Activated CD8-positive, alpha-beta memory T cell treated with anti-CD3 and anti-CD28 coated beads, Interleukin-2, amount 10 ng/mL, durations not matched to agents 7 days and 5 days (primary cell): ENCODE measurements around the gene FOXI2. TPM values are rescaled to one million over a fixed set of nuclear protein-coding genes. Genes with fewer than 3 reads are reported as not detected.

Experiments used
- ATAC-seq: fragments of 150-1000 bp; cut with Tn5 transposase; one replicate; pipeline ENCODE4 v1.10.0; 2021; ENCODE audit warnings: moderate library complexity
- CTCF ChIA-PET: fragments of 350-600 bp; sonication (Branson Sonifier 250); formaldehyde crosslinking; loops from one replicate; lab custom pipeline; 2021; ENCODE audit warnings: antibody characterized with exemption; lab: Charles Lee
- DNase-seq: peaks from one replicate; pipeline ENCODE4 v3.0.0-alpha.2; 2020
- H3K27ac Mint-ChIP-seq: one replicate; pipeline ENCODE4 v1.8.0; 2021; ENCODE audit warnings: mild to moderate bottlenecking, mixed read lengths
- H3K27me3 Mint-ChIP-seq: one replicate; pipeline ENCODE4 v1.8.0; 2021; ENCODE audit warnings: mixed read lengths
- H3K36me3 Mint-ChIP-seq: one replicate; pipeline ENCODE4 v1.8.0; 2021; ENCODE audit warnings: mild to moderate bottlenecking, mixed read lengths
- H3K4me1 Mint-ChIP-seq: one replicate; pipeline ENCODE4 v1.8.0; 2021; ENCODE audit warnings: mixed read lengths
- H3K4me3 Mint-ChIP-seq: one replicate; pipeline ENCODE4 v1.8.0; 2021; ENCODE audit warnings: mild to moderate bottlenecking, moderate library complexity, mixed read lengths
- H3K9me3 Mint-ChIP-seq: one replicate; pipeline ENCODE4 v1.8.0; 2022; ENCODE audit warnings: low read depth, mixed read lengths
- total RNA-seq, 2 experiments: library from RNA; stranded (reverse); gene quantifications; one replicate each; pipeline ENCODE4 v1.2.3, GENCODE V29; 2021

The FOXI2 gene
- total RNA-seq, 2 experiments from 2014 or later = not detected

DNA sequence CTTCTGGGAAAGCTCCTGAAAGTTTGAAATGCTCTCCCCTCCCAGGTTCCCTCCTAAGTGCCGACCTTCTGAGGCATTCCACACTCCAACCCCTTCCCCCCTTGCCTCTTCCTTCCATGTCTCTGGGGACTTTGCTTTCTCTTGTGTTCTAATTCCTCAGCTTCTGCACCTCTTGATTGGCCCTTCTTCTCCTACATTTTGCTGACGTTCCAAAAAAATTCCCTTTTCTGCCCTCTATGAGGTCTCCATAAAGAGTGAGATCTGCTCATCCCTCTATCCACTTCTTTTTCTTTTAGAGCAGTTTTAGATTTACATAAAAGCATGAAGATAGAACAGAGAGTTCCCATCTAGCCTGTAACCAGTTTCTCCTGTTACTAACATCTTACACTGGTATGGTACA lies 22.3 kb downstream of the FOXI2 start:
- H3K9me3 Mint-ChIP-seq = no peaks in the 10 kb centered on the region
- H3K27me3 Mint-ChIP-seq = no peaks in the 10 kb centered on the region
- CTCF ChIA-PET = no interaction called here
- DNase-seq (no peak), ATAC-seq (no peak)
- no peaks in the 10 kb centered on the region for H3K4me1 Mint-ChIP-seq
- H3K36me3 Mint-ChIP-seq = no peaks in the 10 kb centered on the region
- no peak overlapping the region for H3K4me3 Mint-ChIP-seq
- H3K27ac Mint-ChIP-seq = no peak overlapping the region

- H3K4me3 Mint-ChIP-seq = no peak overlapping the region
- H3K36me3 Mint-ChIP-seq = no peaks in the 10 kb centered on the region
- no peak overlapping the region for H3K27ac Mint-ChIP-seq
- DNase-seq (no peak), ATAC-seq (no peak)
- CTCF ChIA-PET = interaction anchor here (1.3 kb wide), 1 partner anchor 12 kb away, joined by 3 read pairs; no protein-coding TSS in a partner anchor
- no peaks in the 10 kb centered on the region for H3K9me3 Mint-ChIP-seq
- no peaks in the 10 kb centered on the region for H3K4me1 Mint-ChIP-seq
- H3K27me3 Mint-ChIP-seq = no peaks in the 10 kb centered on the region
Measured at GRCh38 chr10:127762925-127763324, 25.9 kb downstream of the FOXI2 start.

DNA sequence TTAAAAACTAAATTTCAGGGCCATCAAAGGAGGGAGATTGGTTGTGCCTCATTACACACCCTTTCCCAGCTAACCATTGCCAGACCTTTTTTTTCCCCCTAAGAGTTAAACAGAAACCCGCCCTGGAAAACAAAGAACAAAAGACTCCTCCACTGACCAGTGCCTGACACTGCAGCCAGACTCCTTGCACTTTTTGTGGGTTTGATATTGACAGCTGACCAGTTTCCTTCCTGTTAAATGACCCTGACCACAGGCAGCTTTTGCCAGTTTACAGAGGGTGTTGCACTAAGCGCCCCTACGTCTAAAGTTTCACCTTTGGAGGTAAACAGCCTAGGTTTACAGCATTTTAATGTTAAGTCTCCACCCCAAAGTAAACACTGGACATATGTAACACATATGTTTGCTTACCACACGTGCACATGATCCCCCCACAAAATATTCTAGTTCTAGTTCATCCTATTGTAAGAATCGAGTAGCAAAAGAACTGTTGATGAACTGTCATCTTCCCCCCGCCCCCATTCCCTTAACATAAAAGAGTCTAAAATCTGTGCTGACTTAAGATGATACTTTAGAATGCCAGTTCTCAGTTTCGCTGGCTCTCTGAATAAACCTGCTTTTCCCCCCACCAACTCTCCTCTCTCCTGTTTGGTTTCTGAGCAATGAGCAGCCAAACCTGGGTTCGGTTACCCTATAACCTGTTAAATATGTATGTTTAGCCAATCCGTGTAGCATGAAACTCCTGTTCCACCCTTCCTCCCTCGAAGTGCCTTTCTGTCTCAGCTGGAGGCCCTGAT lies 38.0 kb downstream of the FOXI2 start:
- H3K4me3 Mint-ChIP-seq = no peak overlapping the region
- CTCF ChIA-PET = no interaction called here
- H3K36me3 Mint-ChIP-seq = no peaks in the 10 kb centered on the region
- no peak overlapping the region for H3K27ac Mint-ChIP-seq
- no peaks in the 10 kb centered on the region for H3K9me3 Mint-ChIP-seq
- ATAC-seq (no peak), DNase-seq (no peak)
- H3K4me1 Mint-ChIP-seq = no peaks in the 10 kb centered on the region
- H3K27me3 Mint-ChIP-seq = no peaks in the 10 kb centered on the region

GRCh38 chr10:127776816-127777215 lies 39.8 kb downstream of the FOXI2 start:
- no peaks in the 10 kb centered on the region for H3K36me3 Mint-ChIP-seq
- no peaks in the 10 kb centered on the region for H3K9me3 Mint-ChIP-seq
- no peaks in the 10 kb centered on the region for H3K4me1 Mint-ChIP-seq
- H3K27ac Mint-ChIP-seq = no peak overlapping the region
- CTCF ChIA-PET = no interaction called here
- no peak overlapping the region for H3K4me3 Mint-ChIP-seq
- no peak for DNase-seq
- ATAC-seq = no peak
- H3K27me3 Mint-ChIP-seq = no peaks in the 10 kb centered on the region

GRCh38 chr10:127781412-127781811 lies 44.4 kb downstream of the FOXI2 start:
- no peak for DNase-seq
- no peak overlapping the region for H3K4me3 Mint-ChIP-seq
- ATAC-seq = no peak
- no peaks in the 10 kb centered on the region for H3K36me3 Mint-ChIP-seq
- CTCF ChIA-PET = no interaction called here
- no peaks in the 10 kb centered on the region for H3K4me1 Mint-ChIP-seq
- no peak overlapping the region for H3K27ac Mint-ChIP-seq
- H3K27me3 Mint-ChIP-seq = no peaks in the 10 kb centered on the region
- H3K9me3 Mint-ChIP-seq = no peaks in the 10 kb centered on the region

GRCh38 chr10:127787873-127788272 lies 50.9 kb downstream of the FOXI2 start:
- Mint-ChIP-seq H3K9me3 (no peaks in the 10 kb centered on the region), H3K27me3 (peaks cover 14% of the 10 kb centered on the region), H3K4me3 (no peak overlapping the region), H3K27ac (no peak overlapping the region), H3K4me1 (no peaks in the 10 kb centered on the region), H3K36me3 (no peaks in the 10 kb centered on the region)
- CTCF ChIA-PET = no interaction called here
- no peak for ATAC-seq
- DNase-seq = no peak

GRCh38 chr10:127790066-127790624 lies 53.2 kb downstream of the FOXI2 start:
- CTCF ChIA-PET = no interaction called here
- ATAC-seq (no peak), DNase-seq (no peak)
- Mint-ChIP-seq H3K27me3 (peaks cover 14% of the 10 kb centered on the region), H3K4me3 (no peak overlapping the region), H3K36me3 (no peaks in the 10 kb centered on the region), H3K9me3 (no peaks in the 10 kb centered on the region), H3K27ac (no peak overlapping the region), H3K4me1 (no peaks in the 10 kb centered on the region)

Other genes starting within 250 kb of the FOXI2 start
- gene NPS, start 187.9 kb upstream of the FOXI2 start, total RNA-seq = not detected
- gene CLRN3, start 155.8 kb downstream of the FOXI2 start, total RNA-seq = not detected
- 10 to 100 TPM; 16.5 to 27.1 TPM for gene PTPRE, start 169.9 kb downstream of the FOXI2 start, total RNA-seq